A673 (cell line): ENCODE results near the gene IP6K2. TPM values are rescaled to one million over a fixed set of nuclear protein-coding genes. Genes with fewer than 3 reads are reported as not detected.

Source experiments
- BruUV-seq: library from RNA; stranded (reverse); fragments of 400-500 nt; replicated peaks from 2 replicates; lab custom pipeline; 2021; lab: Mats Ljungman, UMichigan
- CTCF ChIA-PET: fragments of 300-600 bp; sonication (Branson Sonifier 250); formaldehyde crosslinking; loops from one replicate; lab custom pipeline; 2022; ENCODE audit warnings: antibody characterized with exemption; lab: Charles Lee
- POLR2A ChIA-PET: fragments of 300-600 bp; sonication (Branson Sonifier 250); formaldehyde crosslinking; loops from one replicate; lab custom pipeline; 2022; ENCODE audit warnings: antibody characterized with exemption; ENCODE audit not compliant: low non-redundant PET; lab: Charles Lee
- DNase-seq: peaks from one replicate; pipeline ENCODE4 v3.0.0-alpha.2; 2015; ENCODE audit warnings: low spot score
- H3K27ac ChIP-seq: fragments of 200-600 bp; sonication (generic); 2 replicates; pipeline ENCODE4 v1.5.1; 2016; ENCODE audit warnings: mixed run types, low read depth, mild to moderate bottlenecking, mixed read lengths, antibody characterized with exemption, low read length; ENCODE audit not compliant: poor library complexity, severe bottlenecking
- H3K27me3 ChIP-seq: fragments of 200-600 bp; sonication (generic); replicated peaks from 2 replicates; pipeline ENCODE4 v1.6.1; 2017; ENCODE audit warnings: mixed run types, low read depth, mild to moderate bottlenecking, mixed read lengths, antibody characterized with exemption, low read length; ENCODE audit not compliant: insufficient read depth, poor library complexity
- H3K36me3 ChIP-seq: fragments of 200-600 bp; sonication (generic); 2 replicates; pipeline ENCODE4 v1.6.1; 2016; ENCODE audit warnings: mixed run types, mild to moderate bottlenecking, mixed read lengths, antibody characterized with exemption, low read length; ENCODE audit not compliant: insufficient read depth, poor library complexity, severe bottlenecking
- H3K4me1 ChIP-seq: fragments of 200-600 bp; sonication (generic); 2 replicates; pipeline ENCODE4 v1.6.1; 2017; ENCODE audit warnings: mixed run types, mild to moderate bottlenecking, mixed read lengths, antibody characterized with exemption, low read length; ENCODE audit not compliant: insufficient read depth, poor library complexity, severe bottlenecking
- H3K4me3 ChIP-seq: fragments of 200-600 bp; sonication (generic); 2 replicates; pipeline ENCODE4 v1.5.1; 2016; ENCODE audit warnings: low read depth, mixed run types, mild to moderate bottlenecking, mixed read lengths, low read length; ENCODE audit not compliant: poor library complexity, severe bottlenecking
- H3K9me3 ChIP-seq: fragments of 200-600 bp; sonication (generic); 2 replicates; pipeline ENCODE4 v1.6.1; 2016; ENCODE audit warnings: mixed run types, low read depth, mild to moderate bottlenecking, mixed read lengths, antibody characterized with exemption, low read length; ENCODE audit not compliant: poor library complexity, severe bottlenecking
- EZH2 ChIP-seq: fragments of 200-600 bp; sonication (generic); IDR thresholded peaks from 2 replicates; pipeline ENCODE4 v1.6.1; 2017; ENCODE audit warnings: borderline replicate concordance, low read depth, mild to moderate bottlenecking, mixed read lengths, antibody characterized with exemption, low read length; ENCODE audit not compliant: poor library complexity, severe bottlenecking
- intact Hi-C: fragments of 100-400 bp; cut with micrococcal nuclease; formaldehyde crosslinking; loops from one replicate; pipeline ENCODE4 v1.10.0; 2022; ENCODE audit not compliant: unreplicated experiment
- total RNA-seq: library from RNA; stranded (reverse); gene quantifications from 2 replicates; pipeline ENCODE4 v1.2.3, GENCODE V29; 2021
- TF ChIP-seq, protein P1 (sequence below): fragments of 300-800, 200-600 bp; sonication (generic); conservative IDR thresholded peaks from 2 replicates; pipeline ENCODE4 v1.5.1; 2017; ENCODE audit warnings: low read depth, mild to moderate bottlenecking, antibody characterized with exemption, low read length, moderate library complexity, mixed read lengths

IP6K2 gene
- total RNA-seq, 1 experiment from 2014 or later, result 62.5 TPM

- H3K27ac ChIP-seq, result no peak overlapping the region
- no peak for TF ChIP-seq EZH2
- TF ChIP-seq, protein P1, sequence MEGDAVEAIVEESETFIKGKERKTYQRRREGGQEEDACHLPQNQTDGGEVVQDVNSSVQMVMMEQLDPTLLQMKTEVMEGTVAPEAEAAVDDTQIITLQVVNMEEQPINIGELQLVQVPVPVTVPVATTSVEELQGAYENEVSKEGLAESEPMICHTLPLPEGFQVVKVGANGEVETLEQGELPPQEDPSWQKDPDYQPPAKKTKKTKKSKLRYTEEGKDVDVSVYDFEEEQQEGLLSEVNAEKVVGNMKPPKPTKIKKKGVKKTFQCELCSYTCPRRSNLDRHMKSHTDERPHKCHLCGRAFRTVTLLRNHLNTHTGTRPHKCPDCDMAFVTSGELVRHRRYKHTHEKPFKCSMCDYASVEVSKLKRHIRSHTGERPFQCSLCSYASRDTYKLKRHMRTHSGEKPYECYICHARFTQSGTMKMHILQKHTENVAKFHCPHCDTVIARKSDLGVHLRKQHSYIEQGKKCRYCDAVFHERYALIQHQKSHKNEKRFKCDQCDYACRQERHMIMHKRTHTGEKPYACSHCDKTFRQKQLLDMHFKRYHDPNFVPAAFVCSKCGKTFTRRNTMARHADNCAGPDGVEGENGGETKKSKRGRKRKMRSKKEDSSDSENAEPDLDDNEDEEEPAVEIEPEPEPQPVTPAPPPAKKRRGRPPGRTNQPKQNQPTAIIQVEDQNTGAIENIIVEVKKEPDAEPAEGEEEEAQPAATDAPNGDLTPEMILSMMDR, result no peak
- no TSS peak for BruUV-seq
- H3K4me3 ChIP-seq, result no peak overlapping the region
- no peak for DNase-seq
- no peaks in the 10 kb centered on the region for H3K27me3 ChIP-seq
- intact Hi-C loops, result no loop called here
- peaks cover 21% of the 10 kb centered on the region for H3K36me3 ChIP-seq
- POLR2A ChIA-PET, result no interaction called here
- peaks cover 15% of the 10 kb centered on the region for H3K4me1 ChIP-seq
- H3K9me3 ChIP-seq, result no peaks in the 10 kb centered on the region
- CTCF ChIA-PET, result no interaction called here
Measured at GRCh38 chr3:48697952-48698351, 19.1 kb downstream of the IP6K2 start.

- Histone ChIP-seq H3K9me3 (no peaks in the 10 kb centered on the region), H3K27ac (no peak overlapping the region), H3K4me1 (peaks cover 15% of the 10 kb centered on the region), H3K36me3 (peaks cover 29% of the 10 kb centered on the region), H3K4me3 (no peak overlapping the region), H3K27me3 (no peaks in the 10 kb centered on the region)
- BruUV-seq, result no TSS peak
- ChIA-PET CTCF (no interaction called here), POLR2A (no interaction called here)
- no peak for DNase-seq
- TF ChIP-seq, protein P1, result no peak
- TF ChIP-seq EZH2, result no peak
- intact Hi-C loops, result no loop called here
Measured at GRCh38 chr3:48696601-48697000, 20.4 kb downstream of the IP6K2 start.

DNA sequence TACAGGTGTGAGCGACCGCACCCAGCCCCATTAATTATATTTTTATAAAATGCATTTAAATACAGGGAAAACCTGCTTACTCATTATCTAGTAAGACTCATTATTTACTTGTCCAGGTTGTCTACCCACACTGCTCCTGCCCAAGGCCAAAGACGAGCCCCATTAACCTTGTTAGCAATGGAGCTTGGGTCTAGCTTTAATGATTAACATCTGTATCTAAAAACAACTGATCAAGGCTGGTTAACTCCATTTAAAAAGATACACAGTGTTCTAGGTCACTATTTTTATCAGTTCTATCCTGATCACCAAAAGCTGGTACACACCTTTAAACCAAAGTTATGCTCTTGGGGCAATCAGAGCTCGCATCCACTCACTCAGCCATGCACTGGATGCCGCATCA lies 20.9 kb downstream of the IP6K2 start:
- TF ChIP-seq EZH2, result no peak
- TF ChIP-seq, protein P1, result no peak
- no peak overlapping the region for H3K27ac ChIP-seq
- ChIA-PET CTCF (no interaction called here), POLR2A (no interaction called here)
- no peak overlapping the region for H3K4me3 ChIP-seq
- BruUV-seq, result no TSS peak
- H3K4me1 ChIP-seq, result peaks cover 15% of the 10 kb centered on the region
- peaks cover 30% of the 10 kb centered on the region for H3K36me3 ChIP-seq
- intact Hi-C loops, result no loop called here
- H3K27me3 ChIP-seq, result no peaks in the 10 kb centered on the region
- no peaks in the 10 kb centered on the region for H3K9me3 ChIP-seq
- DNase-seq, result no peak
